T1000 (cell line): ENCODE measurements around the gene MPEG1.

ENCODE experiments used
- DNase-seq: peaks from one replicate; lab custom pipeline; 2025; ENCODE audit warnings: mixed read lengths; lab: John Stamatoyannopoulos, UW

MPEG1 gene

DNA sequence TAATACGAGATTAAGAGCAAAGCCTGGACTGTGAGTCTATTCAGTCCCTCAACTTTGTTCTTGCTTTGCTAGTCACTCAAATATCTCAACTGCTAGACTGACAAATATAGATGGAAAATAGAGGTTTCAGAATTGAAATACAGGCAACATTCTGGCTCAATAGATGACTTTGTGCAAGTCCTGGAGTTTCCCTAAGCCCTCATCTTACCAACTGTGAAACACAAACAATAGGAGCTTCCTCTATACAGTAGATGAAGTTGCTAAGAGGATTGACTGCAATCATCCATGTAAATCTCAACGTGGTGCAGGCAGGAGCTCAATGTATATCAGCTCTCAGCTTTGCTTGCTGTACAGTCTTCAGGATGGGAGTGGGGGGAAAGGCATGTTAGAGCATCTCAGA lies 6.2 kb upstream of the MPEG1 start:
- DNase-seq, result no peak

DNA sequence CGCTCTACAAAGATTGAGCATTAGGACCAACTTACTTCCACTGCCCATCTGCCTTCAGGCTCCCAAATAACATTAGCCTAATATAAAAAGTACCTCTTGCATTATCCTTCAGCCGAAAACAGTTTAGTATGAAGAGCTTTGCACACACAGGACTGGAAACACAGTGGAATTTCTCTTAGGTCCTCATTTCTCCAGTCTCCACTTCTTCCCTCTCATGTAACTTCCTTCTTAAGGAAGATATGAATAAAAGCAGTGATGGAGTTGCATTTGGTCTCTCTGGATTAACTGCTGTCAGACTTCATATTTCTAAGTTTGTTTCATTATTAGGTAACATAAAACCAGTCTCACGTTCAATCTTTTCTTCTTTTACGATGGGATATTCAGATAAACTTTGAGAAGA lies 5.6 kb upstream of the MPEG1 start:
- DNase-seq, result no peak

DNA sequence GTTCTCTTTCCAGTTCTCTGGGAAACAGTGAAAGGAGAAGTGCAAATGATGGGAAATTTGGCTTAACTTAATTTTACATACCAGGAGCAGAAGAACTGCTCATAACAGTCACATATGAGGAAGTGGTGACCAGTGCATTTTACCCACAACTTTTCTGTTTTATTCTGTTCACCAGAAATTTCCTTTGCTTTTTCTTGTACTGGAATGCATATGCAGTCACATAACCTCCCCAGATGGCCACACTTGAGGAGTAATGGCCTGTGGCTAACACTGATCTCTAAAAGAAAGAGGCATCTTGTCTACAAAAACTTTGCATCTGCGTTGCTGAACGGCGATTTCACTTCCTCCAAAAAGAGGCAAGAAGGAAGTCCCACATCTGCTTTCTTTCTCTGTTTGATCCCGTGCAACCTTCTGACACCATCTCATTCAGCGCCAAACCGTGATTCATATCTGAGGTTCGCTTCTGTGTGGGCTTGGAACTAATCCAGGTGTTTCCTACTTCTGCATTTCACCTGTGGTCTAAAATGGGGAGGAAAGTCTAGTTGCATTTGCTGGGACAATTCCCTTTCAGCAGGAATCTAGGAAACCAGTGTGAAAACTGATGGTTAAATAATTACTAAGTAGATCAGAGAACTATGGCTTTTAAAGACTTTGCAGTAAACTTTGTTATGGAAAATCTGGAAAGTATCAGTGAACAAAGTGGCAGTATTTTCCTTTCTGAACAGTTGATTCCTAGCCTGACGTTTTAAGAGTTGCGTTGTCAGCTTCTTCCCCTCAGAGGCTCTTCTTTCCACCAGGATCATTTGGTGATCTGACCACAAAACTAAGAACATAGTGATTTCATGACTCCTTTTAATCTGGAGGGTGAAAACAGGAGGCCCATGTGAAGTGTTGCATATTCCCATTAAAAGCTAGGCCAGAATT lies 4.2 kb upstream of the MPEG1 start:
- no peak for DNase-seq

DNA sequence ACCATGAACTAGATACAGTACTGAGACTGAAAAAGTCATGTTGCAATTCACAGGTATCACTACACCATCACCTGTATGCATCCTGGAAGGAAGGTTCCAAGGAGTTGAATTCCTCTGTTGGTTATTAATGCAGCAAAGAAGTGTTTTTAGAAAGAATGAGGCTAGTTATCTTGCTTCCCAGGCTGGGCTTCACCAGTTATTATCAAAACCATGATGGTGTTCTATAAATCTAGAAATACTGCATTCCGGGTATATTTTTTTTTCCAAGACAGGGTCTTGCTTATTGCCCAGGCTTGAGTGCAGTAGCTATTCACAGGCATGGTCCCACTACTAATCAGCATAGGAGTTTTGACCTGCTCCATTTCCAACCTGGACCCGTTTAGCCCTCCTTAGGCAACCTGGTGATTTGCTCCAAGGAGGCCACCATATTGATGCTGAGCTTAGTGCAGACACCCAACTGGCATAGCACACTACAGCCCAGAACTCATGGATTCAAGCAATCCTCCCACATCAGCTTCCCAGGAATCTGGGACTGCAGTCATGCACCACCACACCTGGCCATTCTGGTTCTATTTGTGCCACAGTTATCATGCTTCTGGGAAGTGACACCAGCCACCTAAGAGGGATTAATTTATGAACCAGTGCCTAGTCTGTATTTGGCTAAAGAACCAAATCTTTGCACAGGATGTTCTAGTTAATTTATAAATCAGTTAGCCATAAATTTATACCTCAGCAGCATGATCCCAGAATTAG lies 1.6 kb upstream of the MPEG1 start:
- DNase-seq, result no peak

DNA sequence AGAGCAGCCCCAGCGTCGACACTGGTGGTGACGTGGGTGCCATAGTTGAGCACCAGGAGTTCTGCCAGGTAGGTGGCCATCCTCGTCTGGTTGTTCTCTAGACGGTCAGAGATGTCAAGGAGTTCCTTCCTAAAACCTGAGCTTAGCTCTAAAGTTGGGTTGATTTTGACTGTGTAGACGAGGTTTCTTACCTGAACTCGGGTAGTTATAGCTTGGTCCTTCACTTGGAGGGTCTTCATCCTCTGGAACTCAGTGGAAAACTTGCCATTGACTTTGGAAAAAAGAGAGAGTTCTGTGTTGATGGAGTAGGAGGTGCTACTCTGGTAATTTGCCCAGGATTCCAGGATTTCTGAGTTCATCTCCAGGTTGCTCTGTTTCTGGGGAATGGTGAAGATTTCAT lies 505 bp downstream of the MPEG1 start:
- no peak for DNase-seq

DNA sequence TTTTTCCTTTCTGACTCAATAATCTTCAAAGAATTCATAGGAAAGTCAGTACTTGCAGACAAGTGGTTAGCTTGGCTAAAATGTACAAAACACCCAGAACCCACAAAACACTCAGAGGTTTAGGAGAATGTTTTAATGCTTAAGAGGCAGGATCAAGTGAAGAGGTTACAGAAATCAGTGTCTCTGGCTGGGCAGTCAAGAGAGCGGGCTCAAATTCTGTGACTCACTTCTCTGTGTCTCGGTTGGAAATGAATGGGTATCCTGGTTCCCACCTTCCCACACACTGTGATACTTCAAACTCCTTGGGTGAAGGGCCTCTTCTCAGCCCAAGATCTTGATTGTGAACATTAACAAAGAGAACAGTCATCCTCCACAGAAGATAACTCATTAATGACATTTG lies 3.8 kb downstream of the MPEG1 start:
- DNase-seq, result no peak

DNA sequence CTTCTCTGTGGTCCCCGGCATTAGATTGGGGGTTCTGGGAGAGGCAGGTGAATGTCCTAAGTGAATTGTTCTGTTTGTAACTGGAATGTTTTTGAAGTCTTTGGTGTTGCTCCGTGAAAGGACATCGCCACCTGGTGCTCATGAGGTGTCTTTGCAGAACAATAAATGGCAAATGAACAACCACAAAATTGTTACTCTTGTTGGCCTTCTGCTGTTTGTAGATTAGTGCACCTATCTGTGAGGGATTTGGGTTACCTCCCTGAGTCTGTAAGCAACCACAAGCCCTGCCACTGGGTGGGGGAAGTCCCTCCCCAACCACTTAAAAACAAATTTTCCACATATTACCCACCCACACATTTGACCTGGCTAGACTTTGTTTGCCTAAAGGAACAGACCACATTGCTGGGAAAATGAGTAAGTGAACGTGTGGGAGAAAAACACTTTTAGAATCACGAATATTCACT lies 4.7 kb downstream of the MPEG1 start:
- no peak for DNase-seq

DNA sequence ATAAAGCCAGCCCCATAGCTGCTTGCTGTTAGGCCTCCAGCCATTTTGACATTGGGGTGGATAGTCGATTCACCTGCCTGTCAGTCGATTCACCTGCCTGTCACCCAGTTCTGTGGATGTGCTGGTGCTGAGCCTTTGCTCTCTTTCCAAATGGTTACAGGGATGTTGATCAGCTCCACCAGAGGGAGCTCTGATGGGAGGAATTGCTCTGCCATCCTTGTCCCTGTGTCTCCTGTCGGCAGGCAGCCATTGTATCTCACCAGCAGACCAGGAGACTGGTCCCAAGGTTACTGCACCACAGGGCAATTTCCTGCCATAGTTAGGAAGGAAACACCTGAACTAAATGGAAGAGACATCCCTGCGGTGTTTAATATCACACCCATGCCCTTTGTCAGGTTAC lies 6.1 kb downstream of the MPEG1 start:
- no peak for DNase-seq

DNA sequence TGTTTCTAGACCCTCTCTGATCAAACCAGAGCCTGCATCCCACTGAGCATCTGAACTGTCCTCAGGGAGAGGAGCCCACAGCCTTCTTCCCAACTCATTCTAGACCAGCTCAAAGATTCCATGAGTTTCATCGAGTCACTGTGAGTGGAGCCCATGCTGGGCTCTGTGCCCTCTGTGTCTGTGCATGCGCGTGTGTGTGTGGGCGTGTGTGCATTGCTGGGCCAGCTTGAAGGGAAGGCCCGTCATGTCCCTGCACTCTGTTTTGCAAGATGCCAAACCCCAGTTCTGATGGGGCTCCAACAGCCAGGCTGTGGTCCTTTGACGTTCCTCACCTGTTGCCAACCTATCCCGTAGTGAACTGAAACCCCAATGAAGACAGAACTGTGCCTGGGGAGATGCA lies 7.1 kb downstream of the MPEG1 start:
- DNase-seq, result no peak

DNA sequence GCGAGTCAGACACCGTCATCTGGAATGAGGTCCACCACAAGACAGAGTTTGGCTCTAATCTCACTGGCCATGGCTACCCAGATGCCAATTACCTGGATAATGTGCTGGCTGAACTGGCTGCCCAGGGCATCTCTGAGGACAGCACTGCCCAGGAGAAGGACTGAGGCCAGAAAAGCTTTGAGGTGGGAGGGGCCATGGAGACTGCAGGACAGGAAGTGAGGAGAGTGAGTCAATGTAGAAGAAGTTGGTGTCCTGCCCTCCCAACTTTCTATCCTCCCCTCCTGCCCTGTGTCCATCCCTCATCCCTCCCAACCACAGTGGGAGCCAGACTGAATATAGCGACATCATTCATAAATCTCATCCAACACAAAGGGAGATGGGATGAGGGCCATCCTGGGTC lies 8.0 kb downstream of the MPEG1 start:
- DNase-seq, result no peak

DNA sequence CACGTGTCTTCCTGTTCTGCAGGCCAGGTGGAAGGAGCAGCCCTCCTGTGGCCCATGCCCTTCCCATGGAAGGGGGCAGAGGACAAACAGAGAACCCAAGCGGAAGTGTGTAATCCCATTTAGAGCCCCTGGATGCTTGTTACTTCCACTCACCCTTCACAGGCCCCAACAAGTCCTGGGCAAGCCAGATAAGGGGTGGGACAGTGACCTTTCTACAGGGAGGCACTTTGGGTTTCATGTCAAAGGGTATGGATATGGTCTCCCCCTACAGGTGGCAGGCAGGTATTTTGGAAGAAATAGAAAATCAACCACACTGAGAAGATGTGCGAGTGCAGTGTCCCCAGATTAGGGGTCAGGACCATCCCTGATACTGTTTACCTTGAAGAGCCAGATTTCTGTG lies 11.4 kb downstream of the MPEG1 start:
- no peak for DNase-seq

DNA sequence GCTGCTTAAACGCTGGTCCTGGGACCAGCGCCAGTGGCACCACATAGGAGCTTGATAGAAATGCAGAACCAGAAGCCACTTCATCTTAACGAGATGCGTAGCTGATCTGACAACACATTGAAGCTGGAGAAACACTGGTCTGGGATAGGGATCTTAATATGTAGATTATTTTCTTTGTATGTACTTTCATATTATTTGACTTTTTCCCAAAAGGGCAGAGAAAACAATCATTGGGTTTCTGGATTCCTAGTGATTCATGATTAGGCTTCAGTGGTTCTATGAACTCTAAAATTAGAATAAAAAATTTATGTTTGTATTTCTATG lies 12.3 kb downstream of the MPEG1 start:
- no peak for DNase-seq

DNA sequence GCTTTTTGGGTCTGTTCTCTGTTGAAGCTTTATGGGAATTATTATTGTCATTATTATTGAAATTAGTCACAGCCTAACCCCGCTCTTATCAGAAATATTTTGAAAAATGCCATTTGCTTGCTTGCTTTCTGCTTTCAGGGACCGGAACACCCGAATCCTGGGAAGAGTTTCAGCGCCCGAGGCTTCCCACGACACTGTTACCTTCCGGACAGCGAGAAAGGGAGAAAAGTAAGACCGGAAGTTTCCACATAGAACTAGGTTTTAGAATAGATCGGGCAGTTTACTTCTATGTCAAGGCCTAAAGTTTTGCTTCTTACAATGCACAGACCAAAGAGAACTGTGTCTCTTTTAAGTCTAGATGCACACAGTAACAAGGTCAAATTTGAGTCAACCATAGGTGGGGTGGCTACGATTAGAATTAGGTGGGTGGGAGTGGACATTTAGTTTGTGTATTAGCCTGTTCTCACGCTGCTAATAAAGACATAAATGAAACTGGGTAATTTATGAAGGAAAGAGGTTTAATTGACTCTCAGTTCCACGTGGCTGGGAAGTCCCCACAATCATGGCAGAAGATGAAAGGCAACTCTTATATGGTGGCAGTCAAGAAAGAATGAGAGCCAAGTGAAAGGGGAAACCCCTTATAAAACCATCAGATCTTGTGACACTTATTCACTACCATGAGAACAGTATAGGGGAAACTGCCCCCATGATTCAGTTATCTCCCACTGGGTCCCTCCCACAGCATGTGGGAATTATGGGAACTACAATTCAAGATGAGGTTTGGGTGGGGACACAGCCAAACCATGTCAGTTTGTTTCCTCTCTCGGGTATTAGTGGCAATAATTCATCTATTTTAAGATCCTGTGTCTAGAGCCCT lies 12.9 kb downstream of the MPEG1 start:
- no peak for DNase-seq

DNA sequence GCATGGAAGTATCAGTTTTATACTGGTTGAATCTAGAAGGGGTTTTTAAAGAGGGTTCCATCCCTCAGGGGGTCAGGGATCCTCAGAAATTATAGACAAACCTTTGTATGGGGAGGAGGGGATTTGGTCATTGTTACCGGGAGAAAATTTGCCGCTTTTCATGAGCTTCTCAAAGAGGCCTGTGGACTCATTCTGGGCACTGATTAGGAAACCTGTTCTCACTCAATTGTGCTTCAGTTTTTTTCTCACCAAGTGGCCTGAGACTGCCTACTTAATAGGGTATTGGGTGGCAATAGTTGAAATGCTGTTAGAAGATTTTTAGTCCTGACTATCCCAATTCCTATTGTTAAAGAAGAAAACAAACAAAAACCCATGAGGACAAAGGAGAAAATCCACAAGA lies 14.0 kb downstream of the MPEG1 start:
- DNase-seq, result no peak

DNA sequence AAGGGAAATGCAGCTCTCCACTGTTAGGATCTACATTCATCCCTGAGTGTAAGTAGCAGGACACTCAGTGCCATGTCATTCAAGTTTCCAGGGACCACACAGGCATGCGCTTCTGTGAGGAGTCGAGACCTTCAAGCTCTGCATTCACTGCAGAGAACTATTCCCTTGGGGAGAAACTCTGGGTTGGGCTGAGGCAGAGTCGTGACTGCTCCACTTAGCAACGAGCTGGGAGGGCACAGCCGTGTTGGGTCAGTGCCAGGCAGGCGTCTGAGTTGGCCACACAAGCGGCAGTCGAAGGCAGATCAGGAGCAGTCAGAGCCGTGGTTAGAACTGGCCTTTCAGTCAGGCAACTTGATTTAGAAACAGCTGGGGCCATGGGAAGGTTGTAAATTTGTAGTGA lies 14.7 kb downstream of the MPEG1 start:
- peak; percentile 23 for DNase-seq

DNA sequence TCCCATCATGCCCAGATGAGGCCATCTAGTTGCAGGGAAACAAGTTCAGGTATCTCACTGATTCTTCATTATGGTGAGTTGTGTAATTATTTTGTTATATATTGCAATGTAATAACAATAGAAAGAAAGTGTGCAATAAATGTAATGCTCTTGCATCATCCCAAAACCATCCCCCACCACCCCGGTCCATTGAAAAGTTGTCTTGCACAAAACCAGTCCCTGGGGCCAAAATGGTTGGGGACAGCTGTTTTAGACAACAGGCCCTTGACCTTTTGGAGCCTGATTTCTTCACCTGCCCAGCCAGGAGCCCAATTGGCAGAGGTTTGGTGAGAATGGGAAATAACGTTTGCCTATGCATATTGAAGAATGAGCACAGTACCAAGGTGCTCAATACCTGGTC lies 15.9 kb downstream of the MPEG1 start:
- DNase-seq, result no peak

DNA sequence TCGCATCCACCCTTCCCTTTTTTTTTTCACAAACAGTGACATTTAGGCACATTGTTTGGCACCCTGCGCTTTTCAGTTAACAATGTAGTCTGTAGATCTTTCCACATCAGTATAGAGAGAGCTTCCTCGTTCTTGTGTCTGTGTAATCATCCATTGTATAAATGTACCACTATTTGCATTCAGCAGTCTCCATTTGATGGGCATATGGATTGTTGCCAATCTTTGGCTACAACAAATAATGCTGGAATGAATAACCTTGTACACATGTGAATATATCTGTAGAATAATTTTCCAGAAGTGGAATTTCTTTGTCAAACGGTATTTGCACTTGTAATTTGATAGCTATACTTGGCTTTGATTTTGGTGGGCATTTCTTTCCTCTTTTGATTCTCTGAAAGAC lies 17.1 kb downstream of the MPEG1 start:
- no peak for DNase-seq

DNA sequence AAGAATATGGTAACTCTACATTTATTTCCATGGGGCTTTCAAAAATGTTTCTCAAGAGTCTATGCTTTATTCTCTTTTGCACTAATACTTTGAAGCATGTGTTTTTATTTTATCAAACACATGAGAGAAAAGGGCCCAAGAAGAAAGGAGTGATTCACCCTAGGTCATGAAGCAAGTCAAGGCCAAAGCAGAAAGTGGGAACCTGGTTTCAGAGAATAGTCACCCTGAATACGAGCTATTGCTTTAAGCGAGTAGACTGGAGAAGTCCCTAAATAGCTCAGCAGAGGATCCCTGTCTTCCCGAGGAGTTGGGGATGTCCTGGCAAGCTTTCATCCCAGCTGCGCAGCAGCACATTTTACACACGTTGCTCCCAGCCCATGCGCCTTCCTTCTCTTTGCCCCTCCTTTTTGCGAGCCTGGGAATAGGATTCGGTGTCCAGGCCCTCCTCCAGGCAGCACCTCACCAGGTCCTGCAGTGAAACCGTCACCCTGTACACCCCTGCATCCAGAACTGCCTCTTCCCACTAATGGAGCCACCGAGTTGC lies 19.1 kb downstream of the MPEG1 start:
- no peak for DNase-seq

DNA sequence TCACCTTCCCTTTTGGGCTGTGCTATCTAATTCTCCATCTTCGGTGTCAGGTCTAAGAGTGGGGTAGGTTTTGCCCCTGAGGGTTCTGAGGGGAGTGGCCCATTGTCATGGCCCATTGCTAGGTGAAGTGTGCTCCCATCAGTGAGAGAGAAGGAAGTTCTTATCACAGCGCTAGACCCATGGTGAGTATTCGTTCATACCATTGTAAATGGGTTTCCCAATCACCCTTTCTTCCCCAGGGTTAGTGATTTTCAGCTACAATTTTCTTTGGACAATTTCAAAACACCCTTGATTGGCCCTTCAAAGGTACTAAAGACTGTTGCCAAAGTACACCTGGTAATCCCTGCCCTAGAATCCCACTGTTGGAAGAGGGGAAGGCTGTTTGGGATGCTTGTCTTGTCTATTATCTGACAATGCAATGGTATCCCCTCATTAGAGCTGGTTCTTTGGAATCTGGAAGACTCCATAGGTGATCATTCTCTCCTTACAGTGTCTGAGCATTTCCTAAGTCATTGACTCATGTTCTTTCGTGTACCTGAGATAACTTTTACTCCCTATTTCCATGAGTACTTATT lies 20.2 kb downstream of the MPEG1 start:
- DNase-seq, result no peak

DNA sequence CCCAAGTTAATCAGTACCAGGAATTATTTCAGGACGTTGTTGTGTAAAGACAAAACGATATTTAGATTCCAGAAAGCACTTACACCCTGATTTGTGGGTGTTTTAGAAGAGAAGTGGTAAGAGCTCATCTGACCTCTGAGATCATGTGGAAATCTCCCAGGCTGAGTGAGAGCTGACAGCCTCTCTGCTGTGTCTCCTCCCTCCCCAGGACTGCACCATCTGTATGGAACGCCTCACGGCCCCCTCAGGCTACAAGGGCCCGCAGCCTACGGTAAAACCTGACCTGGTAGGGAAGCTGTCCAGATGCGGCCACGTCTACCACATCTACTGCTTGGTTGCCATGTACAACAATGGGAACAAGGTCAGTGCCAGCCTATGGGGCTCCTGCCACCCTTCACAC lies 20.8 kb downstream of the MPEG1 start:
- no peak for DNase-seq

DNA sequence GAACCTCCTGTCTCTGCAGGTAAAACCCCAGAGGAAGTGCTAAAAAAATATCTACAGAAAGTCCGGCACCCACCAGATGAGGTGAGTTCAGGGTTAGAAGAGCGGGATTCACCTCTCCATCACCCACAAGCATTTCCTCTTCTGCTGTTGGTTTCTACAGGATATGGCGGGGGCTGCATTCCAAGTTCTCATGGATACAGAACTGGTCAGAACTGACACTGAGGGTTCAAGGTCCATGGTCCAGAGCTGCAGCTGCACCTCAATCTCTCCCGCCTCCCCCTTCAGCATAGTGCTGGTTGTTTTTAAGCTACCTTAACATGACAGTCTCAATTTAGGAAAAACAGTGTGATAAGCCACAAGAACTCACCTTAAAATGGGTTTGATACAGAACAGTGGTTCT lies 21.6 kb downstream of the MPEG1 start:
- DNase-seq, result no peak

DNA sequence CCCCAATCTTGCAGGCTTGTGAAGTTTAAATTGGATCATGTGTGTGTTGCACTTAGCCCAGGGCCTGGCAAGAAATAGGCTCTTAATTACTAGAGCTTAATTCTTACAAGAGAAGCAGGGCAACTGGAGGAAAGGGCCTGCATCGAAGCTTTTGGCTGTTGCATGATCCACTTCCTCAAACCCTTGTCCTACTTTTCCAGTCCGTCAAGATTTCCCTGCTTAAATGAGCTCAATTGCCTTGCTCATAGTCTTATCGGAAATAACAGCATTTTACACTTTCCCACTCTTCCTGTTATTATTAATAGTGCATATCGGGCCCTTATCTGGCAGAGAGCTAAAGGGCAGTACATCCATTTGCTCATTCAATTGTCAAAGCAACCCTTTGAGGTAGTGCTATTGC lies 22.7 kb downstream of the MPEG1 start:
- DNase-seq, result no peak
